NCI-H2171 (cell line): Measurements from ENCODE around the gene ZNF837.

Experiments
- DNase-seq: peaks from one replicate; lab custom pipeline; 2025; lab: John Stamatoyannopoulos, UW

The ZNF837 gene

DNA sequence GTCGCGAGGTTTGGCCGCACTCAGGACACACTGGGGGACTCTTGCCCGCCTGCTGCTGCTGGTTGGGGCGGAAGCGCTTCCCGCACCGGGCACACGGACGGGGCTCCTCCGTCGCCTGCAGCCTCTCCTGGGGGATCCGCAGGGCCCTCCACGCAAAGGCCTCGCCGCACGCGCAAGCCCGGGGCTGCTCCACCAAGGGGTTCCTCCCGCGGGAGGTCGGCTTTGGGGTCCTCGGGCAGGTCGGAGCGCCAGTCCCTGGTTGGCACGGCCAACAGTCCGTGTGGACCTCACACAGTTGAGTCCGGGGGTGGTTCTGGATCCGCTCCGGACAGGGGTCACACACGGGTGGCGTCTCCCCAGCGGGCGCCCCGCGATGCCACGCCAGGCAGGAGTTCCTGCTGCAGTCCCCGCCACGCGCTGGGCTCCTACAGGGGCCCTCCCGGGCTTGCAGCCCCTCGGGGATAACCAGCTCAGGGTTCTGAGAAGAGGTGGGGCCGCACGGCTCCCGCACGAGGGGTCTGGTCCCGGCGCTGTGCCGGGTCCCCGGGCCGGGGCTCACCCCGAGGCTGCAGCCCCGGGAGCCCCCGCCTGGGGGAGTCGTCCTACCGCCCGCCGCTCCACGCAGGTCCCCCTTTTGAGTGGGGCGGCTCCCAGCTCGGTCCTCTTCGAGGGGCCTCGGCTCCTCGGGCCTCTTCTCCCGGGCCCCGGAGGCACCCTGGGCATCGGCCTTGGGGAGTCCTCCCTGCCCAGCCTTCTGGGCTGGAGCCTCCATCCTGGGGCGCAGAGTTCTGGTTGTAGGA is 12.1 kb downstream of the ZNF837 start:
- no peak for DNase-seq

DNA sequence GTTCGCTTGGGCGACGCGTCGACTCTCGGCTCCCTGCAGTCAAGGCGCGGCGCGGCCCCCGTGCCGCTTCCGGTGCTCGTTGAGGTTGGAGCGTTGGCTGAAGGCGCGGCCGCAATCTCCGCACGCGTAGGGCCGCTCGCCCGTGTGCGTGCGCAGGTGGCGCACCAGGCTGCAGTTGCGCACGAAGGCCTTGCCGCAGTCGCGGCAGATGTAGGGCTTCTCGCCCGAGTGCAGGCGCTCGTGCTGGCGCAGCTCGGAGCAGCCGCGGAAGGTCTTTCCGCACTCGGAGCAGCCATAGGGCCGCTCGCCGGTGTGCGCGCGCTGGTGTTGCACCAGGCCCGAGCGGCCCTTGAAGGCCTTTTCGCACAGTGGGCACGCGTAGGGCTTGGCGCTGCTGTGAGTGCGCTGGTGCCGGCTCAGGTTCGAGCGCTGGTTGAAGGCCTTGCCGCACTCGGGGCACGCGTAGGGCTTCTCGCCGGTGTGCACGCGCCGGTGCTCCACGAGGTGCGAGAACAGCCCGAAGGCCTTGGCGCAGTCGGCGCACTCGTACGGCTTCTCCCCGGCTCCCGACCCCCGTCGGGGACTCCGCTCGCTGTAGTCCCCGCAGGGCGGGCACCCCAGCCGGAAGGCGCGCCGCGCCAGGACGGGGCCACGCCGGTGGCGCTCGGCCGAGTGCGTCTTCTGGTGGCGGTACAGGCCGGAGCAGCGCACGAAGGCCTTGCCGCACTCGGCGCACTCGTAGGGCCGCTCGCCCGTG is 13.0 kb downstream of the ZNF837 start:
- DNase-seq: no peak

DNA sequence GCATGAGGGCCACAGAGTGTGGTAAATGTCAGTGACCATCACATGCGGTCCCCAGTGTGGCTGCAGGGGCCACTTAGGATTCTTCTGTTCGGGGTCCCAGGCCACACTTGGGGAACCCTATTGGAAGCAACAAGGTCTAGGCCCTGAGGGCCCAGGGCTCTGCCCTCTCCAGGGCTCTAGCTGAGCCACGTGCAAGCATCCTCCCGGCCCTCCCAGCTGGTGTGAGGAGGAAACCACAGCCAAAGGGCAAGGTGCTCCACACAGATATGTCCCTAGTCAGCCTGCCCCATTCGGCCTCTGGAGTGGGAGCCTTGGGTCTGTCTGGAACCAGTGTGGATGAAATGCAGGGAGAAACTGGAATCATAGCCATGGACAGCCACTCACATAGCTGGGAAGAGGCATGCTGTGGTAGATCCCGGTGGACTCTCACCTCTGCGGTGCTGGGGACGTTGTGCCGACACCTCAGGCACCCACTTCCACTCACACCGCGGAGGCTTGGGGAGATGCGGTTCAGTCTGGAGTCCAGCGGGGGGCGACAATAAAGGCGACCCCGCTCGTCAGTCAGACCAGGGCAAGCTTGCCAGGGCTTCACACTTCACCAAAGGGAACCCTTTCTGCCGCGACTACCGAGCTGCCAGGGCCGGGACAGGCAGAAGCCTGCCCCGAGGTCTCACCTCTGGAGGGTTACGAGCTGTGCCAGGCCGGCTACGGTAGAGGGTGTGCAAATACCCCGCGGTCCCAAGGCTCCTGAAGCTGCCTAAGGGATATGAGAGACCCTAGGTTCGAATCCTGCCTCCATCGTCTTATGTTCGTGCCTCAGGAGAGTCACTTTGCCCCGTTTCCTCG is 14.0 kb downstream of the ZNF837 start:
- DNase-seq: no peak

DNA sequence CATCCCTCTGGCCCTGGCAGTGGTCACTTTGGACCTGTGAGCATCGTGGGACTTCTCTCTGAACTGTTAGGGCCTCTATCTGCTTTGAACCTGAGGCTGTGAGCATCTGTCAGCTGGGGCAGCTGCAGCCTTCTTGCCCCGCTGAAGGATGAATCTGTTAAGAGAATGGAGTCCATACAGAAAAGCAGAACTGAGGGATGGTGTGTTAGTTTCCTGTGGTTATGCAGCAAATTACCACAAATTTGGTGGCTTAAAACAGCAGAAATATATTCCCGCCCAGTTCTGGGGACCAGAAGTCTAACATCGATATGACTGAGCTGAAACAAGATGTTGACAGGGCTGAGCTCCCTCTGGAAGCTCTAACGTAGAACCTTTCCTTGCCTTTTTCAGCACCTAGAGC is 16.7 kb downstream of the ZNF837 start:
- DNase-seq: no peak

DNA sequence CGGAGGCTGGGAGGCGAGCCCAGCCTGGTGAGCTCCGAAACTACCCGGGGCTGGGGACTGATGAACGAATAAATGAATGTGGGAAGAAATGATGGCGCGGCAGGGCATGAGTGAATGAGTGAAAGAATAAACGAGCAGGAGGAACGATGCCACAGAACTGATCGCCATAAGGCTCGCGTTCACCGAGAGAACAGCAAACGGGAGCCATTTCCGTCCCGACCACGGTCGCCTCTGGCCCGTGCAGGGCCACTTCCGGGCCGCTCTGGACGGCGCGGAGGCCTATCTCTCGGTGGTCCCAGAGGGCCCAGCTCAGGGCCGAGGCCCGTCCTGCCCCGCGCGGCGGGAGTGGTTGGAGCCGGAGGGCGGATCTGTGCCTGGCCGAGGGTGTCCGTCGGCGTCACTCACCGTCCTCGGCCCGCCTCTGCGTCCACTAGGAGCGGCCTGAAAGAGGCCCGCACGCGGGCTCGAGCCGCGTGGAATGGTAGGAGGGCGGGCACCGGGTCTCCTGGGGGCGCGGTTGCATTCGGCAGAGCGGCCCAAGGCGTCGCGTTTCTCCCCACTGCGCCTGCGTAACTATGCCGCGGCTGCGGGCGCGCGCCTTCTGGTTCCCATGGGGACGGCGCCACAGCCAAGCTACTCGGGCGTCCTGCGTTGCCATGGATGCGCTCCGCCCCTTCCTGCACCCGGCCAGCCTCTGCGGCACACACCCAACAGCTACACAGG is 18.4 kb downstream of the ZNF837 start, which contains the start of gene ZNF497:
TSS of gene ZNF497 (minus strand) at position 480 of the 723 bp plus-strand sequence. CDS start 5,116 bp downstream, outside the sequence.
- peak; percentile 94 for DNase-seq

DNA sequence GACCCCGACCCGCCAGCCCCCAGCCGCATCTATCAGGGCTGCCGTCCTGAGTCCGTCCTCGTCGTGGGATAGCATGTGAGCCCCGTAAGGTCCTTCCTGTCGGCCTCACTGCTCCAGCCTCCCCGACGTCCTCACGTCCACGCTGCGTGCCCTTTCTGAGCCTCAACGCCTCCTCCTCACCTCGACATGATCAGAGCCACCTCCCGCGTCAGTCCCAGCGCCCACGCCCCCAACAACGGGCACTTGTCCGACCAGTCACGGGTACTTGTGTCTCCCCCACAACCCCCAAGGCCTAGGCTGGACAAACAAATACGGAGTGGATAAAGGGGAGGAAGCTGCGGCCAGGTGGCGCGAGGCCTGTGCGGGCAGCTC is 18.9 kb downstream of the ZNF837 start:
- DNase-seq: peak; percentile 17

DNA sequence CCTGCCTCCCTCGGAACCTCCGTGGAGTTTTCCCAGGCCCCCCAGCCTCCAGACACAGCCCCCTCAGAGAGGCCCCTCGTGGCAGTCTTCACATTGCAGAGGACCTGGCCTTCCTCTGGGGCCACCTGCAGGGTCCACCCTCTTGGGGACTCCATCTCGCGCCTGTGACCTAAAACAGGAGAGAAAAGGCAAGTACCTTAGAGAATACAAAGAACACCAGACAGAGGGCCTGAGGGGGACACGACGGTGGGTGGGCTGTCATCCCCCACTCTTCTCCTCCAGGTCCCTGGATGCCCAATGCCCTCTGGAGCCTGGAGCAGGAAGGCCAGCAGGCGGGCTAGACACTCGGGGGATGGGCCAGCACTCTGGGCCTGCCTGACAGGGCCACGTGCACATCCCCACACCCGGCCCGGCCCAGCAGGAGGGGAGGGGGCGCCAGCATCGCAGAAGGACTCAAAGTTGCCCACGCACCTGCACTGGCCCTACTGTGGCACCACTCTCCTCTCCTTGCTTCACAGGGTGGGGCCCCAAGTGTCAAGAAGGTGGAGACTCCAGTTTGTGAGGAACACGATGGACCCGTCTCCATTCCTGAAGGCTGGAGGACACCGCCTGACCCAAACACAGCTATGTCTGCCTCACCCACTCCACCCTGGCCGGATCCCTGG is 23.2 kb downstream of the ZNF837 start:
- no peak for DNase-seq

DNA sequence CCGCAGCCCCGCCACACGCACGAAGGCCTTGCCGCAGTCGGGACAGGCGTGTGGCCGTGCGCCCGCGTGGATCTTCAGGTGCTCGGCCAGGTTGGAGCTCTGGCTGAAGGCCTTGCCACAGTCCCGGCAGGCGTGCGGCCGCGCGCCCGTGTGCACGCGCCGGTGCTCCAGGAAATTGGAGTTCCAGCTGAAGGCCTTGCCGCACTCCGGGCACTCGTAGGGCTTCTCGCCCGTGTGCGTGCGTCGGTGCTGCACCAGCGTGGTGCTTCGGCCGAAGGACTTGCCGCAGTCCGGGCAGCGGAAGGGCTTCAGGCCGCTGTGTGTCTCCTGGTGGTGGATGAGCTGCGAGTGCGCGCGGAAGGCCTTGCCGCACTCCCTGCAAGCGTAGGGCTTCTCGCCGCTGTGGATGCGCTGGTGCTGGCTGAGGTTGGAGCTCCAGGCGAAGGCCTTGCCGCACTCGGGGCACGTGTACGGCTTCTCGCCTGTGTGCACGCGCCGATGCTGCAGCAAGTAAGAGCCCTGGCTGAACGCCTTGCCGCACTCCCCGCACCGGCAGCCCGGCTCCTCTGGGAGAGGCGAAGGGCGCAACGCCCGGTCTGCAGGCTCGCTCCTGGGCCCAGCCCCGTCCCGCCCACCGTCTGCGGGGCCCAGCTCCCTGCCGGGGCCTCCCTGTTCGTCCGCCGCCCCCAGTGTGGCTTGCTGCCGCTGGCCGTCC is 23.9 kb downstream of the ZNF837 start:
- no peak for DNase-seq

DNA sequence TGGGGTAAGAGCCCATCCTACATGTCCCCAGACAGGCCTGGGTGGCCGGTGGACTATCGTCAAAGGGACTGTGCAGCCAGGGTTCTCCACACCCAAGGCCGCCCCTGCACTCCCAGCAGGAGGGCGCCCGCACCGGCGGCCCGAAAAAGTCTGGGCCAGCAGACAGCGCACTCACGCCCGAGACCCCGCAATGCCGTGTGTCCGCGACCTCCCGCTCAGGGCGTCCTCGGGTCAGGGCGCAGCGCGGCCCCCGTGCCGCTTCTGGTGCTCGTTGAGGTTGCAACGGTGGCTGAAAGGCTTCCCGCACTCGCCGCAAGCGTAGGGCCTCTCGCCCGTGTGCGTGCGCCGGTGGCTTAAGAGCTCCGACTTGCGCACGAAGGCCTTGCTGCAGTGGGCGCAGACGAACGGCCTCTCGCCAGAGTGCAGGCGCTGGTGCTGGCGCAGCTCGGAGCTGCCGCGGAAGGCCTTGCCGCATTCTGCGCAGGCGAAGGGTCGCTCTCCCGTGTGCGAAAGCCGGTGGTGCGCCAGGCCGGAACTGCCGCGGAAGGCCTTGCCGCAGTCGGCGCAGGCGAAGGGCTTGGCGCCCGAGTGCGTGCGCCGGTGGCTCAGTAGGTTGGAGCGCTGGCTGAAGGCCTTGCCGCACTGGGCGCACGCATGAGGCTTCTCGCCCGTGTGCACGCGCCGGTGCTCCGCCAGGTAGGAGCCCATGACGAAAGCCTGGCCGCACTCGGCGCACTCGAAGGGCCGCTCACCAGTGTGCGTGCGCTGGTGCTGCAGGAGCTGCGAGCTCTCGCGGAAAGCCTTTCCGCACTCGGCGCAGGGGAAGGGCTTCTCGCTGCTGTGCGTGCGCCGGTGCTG is 24.7 kb downstream of the ZNF837 start:
- DNase-seq: no peak

DNA sequence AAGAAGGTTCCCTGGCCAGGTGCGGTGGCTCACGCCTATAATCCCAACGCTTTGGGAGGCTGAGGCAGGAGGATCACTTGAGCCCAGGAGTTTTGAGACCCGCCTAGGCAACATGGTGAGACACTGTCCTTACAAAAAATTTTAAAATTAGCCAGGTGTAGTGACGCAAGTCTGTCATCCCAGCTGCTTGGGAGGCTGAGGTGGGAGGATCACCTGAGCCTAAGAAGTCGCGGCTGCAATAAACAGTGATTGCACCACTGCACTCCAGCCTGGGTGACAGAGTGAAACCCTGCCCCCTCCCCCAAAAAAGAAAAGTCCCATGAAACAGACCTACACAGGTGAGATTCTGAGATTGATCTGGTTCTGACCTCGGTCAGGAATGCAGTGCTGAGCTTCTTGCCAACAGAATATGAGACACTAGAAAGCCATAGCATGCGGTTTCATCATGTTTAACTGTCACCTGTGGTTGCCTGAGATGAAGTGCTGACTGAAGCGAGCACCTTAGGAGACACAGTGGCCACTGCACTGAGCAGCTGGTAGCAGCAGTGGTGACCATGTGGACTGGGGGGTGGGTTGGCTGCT is 25.5 kb downstream of the ZNF837 start:
- DNase-seq: no peak

DNA sequence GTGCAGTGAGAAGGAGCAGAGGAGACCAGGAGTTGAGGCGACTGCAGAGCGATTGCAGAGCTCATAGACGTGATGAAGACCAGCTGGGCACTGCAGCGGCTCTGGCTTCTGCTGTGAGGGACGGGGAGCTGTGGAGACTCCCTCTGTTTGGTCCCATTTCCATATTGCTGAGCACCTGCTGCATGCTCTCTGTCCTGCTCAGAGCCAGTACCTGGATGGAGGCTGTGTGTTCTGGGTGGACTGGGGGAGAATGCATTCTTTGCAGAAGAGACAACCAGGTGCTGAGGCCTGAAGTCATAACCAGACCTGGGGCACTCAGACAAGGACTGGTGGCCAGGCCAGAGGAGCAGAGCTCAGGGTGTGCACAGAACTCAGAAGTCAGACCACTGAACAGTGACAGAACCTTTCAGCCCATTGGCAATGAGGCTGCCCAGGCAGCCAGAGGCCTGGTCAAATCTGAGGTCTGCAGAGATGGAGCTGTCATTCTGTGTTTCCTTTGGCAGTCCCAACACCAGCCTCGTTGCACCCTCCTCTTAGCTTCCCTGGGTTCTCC is 26.3 kb downstream of the ZNF837 start:
- DNase-seq: no peak

DNA sequence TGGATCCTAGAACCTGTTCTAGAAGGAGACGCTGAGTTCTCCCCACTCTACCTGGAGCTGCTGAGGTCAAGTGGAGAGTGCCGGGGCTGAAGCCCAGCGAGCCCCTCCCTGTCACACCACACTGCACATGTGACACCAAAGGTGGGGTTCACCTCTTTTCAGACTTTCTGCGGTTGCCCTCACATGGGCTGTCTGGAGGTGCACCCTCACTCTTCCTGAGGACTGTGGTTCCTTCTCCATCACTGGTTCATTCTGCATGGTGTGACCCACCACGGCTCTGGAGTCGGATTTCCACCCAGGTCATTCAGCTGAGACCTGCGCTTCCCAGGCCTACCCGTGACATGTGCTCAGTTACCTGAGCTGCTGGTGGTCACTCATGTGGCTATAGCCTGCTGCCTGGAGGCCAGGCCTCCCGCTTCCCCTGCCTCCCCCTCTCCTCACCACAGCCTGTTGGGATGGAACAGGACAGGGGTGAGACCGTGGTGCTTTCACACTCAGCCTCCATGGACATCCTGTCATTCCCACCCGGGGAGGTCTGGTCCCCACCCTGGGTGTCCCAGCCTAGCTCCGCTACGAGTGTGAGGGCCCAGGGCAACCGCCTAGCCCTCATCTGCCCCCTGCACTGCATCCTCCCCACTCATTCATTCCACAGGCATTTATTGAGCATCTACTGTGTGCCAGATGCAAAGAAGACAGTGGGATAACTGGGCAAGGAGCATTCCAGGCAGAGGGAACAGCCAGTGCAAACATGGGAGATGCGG is 26.9 kb downstream of the ZNF837 start:
- no peak for DNase-seq

DNA sequence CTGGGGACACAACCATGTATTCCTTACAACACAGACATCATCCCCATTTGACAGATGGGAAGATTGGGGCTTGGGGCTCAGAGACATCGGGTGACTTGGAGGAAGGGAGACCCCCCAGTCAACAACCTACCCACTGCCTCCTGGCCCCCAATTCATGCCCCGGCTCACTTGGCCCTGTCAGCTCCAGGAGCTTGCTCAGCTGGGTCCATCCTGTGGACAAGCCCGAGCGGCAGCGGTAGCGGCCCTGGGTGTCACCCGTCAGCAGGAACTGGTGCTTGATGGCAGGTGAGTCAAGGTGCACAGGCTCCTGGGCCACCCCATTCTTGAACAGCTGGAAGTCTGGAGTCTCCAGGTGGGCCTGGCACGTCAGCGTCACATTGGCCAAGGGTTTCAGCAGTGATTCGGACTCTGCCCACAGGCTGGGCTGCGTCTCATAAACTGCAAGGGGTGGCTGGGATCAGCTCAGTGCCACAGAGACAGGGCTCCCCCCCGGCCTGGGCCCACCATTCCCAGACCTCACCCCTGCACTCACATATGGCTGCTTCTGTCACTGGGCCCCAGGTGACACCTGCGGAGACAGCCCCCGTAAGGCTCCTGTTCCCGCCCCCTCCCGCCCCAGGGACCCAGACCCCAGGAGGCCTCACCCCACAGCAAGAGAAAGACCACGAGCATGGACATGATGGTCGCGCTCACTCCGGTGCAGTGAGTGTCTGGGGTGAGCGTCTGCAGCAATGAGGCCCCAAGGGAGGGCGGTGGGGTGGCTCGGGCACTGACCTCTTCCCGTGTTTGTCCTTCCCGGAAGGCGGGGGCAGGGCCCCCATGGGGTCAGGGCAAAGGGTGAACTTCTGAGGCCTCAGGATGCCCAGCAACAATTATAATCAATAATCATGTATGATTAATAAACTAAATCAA is 27.8 kb downstream of the ZNF837 start, which contains the start of gene A1BG:
TSS of gene A1BG (minus strand) at position 733 of the 912 bp plus-strand sequence. CDS start at position 678, 55 bp downstream.
- no peak for DNase-seq

DNA sequence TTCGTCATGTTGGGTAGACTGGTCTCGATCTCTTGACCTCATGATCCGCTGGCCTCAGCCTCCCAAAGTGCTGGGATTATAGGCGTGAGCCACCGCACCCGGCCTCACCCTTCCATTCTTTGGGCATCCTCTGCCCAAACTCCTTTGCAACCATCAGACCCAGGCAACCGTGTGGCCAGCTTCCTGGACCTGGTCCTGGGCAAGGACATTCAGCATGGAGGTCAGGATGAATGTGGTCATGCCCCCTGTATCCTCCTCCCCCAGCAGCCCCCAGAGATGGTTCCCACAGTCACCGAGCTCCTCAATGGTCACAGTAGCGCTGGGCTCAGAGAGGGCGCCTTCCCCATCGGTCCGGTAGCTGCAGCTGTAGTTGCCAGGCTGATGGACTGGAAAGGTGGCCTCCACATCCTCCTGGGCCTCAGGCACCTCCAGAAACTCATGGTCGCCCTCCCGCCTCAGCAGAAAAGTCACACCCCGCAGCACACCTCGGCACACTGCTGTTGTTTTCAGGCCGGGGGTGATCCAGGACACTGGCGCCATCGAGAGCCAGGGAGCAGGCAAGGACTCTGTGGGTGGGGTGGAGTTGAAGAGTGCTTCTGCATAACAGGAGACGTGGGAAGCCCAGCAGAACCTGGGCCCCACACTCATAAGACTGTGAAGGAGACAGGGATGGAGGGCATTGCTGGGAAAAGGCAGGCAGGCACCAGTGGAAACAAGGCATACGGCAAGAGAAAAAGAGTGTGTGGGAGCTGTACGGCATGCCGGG is 28.7 kb downstream of the ZNF837 start:
- DNase-seq: no peak

DNA sequence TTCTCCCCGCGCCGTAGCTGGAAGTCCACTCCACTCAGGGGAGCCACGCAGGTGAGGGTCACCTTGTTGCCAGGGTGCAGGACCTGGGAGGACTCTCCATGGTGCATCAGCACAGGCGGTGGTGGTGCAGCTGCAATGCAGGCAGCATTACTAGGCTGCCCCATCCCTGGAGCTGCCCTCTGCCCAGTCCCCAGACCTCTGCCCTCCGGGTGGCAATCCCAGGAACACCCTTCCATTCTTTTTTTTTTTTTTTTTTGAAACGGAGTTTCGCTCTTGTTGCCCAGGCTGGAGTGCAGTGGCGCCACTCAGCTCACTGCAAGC is 29.3 kb downstream of the ZNF837 start:
- DNase-seq: no peak

DNA sequence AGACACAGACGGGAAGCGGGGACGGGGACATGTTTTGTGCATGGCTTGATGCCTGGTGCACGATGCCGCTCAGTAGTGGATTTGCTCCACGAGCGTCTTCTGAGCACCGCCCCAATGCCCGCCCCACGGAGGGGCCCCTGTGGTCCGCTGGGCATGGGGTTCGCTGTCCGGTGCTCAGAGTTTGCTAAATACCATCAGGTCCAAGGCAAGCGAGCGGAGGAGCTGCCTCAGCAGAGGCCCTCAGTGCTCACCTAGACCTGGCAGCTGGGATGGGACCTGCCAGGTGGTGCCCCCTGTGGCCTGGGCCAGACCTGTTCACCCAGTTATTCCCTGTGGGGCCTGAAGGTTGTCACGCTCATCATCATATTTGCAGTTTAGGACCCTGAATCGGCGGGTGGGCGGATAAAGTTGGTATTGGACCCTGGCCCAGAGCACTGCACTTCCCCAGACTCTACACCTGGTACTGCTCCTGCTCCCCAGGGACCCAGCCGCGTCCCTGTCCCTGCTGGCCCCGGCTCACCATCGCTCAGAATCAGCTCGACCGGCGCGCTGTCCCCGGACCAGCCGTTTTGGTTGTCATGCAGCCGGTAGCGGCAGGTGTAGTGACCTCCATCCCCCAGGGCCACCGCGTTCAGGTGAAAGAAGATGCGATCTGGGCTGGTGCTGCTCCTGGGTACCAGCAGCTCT is 29.8 kb downstream of the ZNF837 start:
- DNase-seq: no peak
